PC-9 (cell line): Measurements from ENCODE around the gene SH3RF2. TPM values are rescaled to one million over a fixed set of nuclear protein-coding genes. Genes with fewer than 3 reads are reported as not detected.

Experiments
- BruUV-seq: library from RNA; stranded (reverse); fragments of 400-500 nt; replicated peaks from 2 replicates; lab custom pipeline; 2021; lab: Mats Ljungman, UMichigan
- CTCF ChIA-PET: fragments of 300-600 bp; sonication (Branson Sonifier 250); formaldehyde crosslinking; loops from one replicate; lab custom pipeline; 2022; ENCODE audit warnings: antibody characterized with exemption; lab: Charles Lee
- POLR2A ChIA-PET: fragments of 300-600 bp; sonication (Branson Sonifier 250); formaldehyde crosslinking; loops from one replicate; lab custom pipeline; 2022; ENCODE audit warnings: antibody characterized with exemption; ENCODE audit not compliant: unreplicated experiment; lab: Charles Lee
- DNase-seq, 2 experiments: peaks; one replicate each; pipeline versions ENCODE4 v3.0.0 to v3.0.0-alpha.2; 2015 to 2022; ENCODE audit warnings: mixed read lengths in 1 of 2
- H2AFZ ChIP-seq: fragments of 200-600 bp; sonication (generic); 2 replicates; pipeline ENCODE4 v1.8.1; 2017; ENCODE audit warnings: antibody characterized with exemption
- H3F3A ChIP-seq: fragments of 200-600 bp; sonication (generic); 2 replicates; pipeline ENCODE4 v1.8.1; 2017; ENCODE audit warnings: antibody characterized with exemption, mild to moderate bottlenecking, low read depth; ENCODE audit not compliant: insufficient read depth
- H3K27ac ChIP-seq: fragments of 200-600 bp; sonication (generic); 2 replicates; pipeline ENCODE4 v1.6.1; 2016; ENCODE audit warnings: mixed run types
- H3K27me3 ChIP-seq: fragments of 200-600 bp; sonication (generic); 2 replicates; pipeline ENCODE4 v1.6.1; 2016; ENCODE audit warnings: low read depth, mixed run types; ENCODE audit not compliant: insufficient read depth
- H3K36me3 ChIP-seq: fragments of 200-600 bp; sonication (generic); 2 replicates; pipeline ENCODE4 v1.6.1; 2016; ENCODE audit warnings: low read depth, mixed run types
- H3K4me1 ChIP-seq: fragments of 200-600 bp; sonication (generic); replicated peaks from 2 replicates; pipeline ENCODE4 v1.6.1; 2016; ENCODE audit warnings: mixed run types; ENCODE audit not compliant: insufficient read depth
- H3K4me2 ChIP-seq: fragments of 200-600 bp; sonication (generic); 2 replicates; pipeline ENCODE4 v1.6.1; 2017; ENCODE audit warnings: mixed run types
- H3K4me3 ChIP-seq: fragments of 200-600 bp; sonication (generic); 2 replicates; pipeline ENCODE4 v1.6.1; 2016; ENCODE audit warnings: mixed run types
- H3K79me2 ChIP-seq: fragments of 200-600 bp; sonication (generic); 2 replicates; pipeline ENCODE4 v1.6.1; 2017; ENCODE audit warnings: low read depth, mixed run types
- H3K9me2 ChIP-seq: fragments of 200-600 bp; sonication (generic); 2 replicates; pipeline ENCODE4 v1.8.1; 2017; ENCODE audit warnings: mild to moderate bottlenecking; ENCODE audit not compliant: insufficient read depth
- H3K9me3 ChIP-seq: fragments of 200-600 bp; sonication (generic); 2 replicates; pipeline ENCODE4 v1.8.1; 2016; ENCODE audit warnings: low read depth; ENCODE audit not compliant: insufficient read depth
- H4K20me1 ChIP-seq: fragments of 200-600 bp; sonication (generic); 2 replicates; pipeline ENCODE4 v1.8.1; 2017; ENCODE audit not compliant: insufficient read depth
- EZH2 ChIP-seq: fragments of 200-600 bp; sonication (generic); IDR thresholded peaks from 2 replicates; pipeline ENCODE4 v1.8.0; 2017; ENCODE audit warnings: antibody characterized with exemption, low read depth
- intact Hi-C: fragments of 100-400 bp; cut with micrococcal nuclease; formaldehyde crosslinking; loops from one replicate; pipeline ENCODE4 v1.10.0; 2022; ENCODE audit not compliant: unreplicated experiment
- total RNA-seq: library from RNA; stranded (reverse); gene quantifications from 2 replicates; pipeline ENCODE4 v1.2.3, GENCODE V29; 2021
- TF ChIP-seq, protein P1 (sequence below): fragments of 200-600 bp; sonication (generic); conservative IDR thresholded peaks from 2 replicates; pipeline ENCODE4 v1.6.1; 2017; ENCODE audit warnings: mixed run types, antibody characterized with exemption, mild to moderate bottlenecking, moderate library complexity

The SH3RF2 gene
- total RNA-seq, 1 experiment from 2014 or later = 37.2 TPM

GRCh38 chr5:145898171-145898570, 38.2 kb upstream of the SH3RF2 start:
- H3K79me2 ChIP-seq = no peaks in the 10 kb centered on the region
- no peaks in the 10 kb centered on the region for H3F3A ChIP-seq
- intact Hi-C loops = no loop called here
- no peaks in the 10 kb centered on the region for H3K4me1 ChIP-seq
- peaks cover 4% of the 10 kb centered on the region; the same call in 1 of the 2 replicates for H3K9me3 ChIP-seq
- H3K9me2 ChIP-seq = no peaks in the 10 kb centered on the region
- no peak for TF ChIP-seq EZH2
- TF ChIP-seq, protein P1, sequence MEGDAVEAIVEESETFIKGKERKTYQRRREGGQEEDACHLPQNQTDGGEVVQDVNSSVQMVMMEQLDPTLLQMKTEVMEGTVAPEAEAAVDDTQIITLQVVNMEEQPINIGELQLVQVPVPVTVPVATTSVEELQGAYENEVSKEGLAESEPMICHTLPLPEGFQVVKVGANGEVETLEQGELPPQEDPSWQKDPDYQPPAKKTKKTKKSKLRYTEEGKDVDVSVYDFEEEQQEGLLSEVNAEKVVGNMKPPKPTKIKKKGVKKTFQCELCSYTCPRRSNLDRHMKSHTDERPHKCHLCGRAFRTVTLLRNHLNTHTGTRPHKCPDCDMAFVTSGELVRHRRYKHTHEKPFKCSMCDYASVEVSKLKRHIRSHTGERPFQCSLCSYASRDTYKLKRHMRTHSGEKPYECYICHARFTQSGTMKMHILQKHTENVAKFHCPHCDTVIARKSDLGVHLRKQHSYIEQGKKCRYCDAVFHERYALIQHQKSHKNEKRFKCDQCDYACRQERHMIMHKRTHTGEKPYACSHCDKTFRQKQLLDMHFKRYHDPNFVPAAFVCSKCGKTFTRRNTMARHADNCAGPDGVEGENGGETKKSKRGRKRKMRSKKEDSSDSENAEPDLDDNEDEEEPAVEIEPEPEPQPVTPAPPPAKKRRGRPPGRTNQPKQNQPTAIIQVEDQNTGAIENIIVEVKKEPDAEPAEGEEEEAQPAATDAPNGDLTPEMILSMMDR = no peak
- DNase-seq = no peak
- no TSS peak for BruUV-seq
- H3K27me3 ChIP-seq = no peaks in the 10 kb centered on the region
- no peaks in the 10 kb centered on the region for H4K20me1 ChIP-seq
- H3K36me3 ChIP-seq = no peaks in the 10 kb centered on the region
- ChIA-PET POLR2A (no interaction called here), CTCF (no interaction called here)
- H3K27ac ChIP-seq = no peak overlapping the region
- H2AFZ ChIP-seq = no peak overlapping the region
- no peak overlapping the region for H3K4me2 ChIP-seq
- H3K4me3 ChIP-seq = no peak overlapping the region

- TF ChIP-seq EZH2 = no peak
- TF ChIP-seq, protein P1 = no peak
- no peaks in the 10 kb centered on the region for H3K9me2 ChIP-seq
- H3K4me1 ChIP-seq = no peaks in the 10 kb centered on the region
- no peak overlapping the region for H2AFZ ChIP-seq
- CTCF ChIA-PET = interaction anchor here (0.6 to 1.2 kb wide), 2 partner anchors 14 to 37 kb away, joined by 3 read pairs; no protein-coding TSS in a partner anchor
- no peaks in the 10 kb centered on the region for H4K20me1 ChIP-seq
- no peak overlapping the region for H3K27ac ChIP-seq
- H3K79me2 ChIP-seq = no peaks in the 10 kb centered on the region
- BruUV-seq = no TSS peak
- H3F3A ChIP-seq = no peaks in the 10 kb centered on the region
- H3K4me3 ChIP-seq = no peak overlapping the region
- DNase-seq = no peak
- POLR2A ChIA-PET = no interaction called here
- no peaks in the 10 kb centered on the region for H3K27me3 ChIP-seq
- H3K9me3 ChIP-seq = peaks cover 4% of the 10 kb centered on the region; the same call in 1 of the 2 replicates
- H3K4me2 ChIP-seq = no peak overlapping the region
- intact Hi-C loops = no loop called here
- H3K36me3 ChIP-seq = no peaks in the 10 kb centered on the region
Measured at GRCh38 chr5:145902421-145902820, 34.0 kb upstream of the SH3RF2 start.

- POLR2A ChIA-PET = no interaction called here
- Histone ChIP-seq H4K20me1 (no peaks in the 10 kb centered on the region), H3K9me3 (peaks cover 4% of the 10 kb centered on the region; the same call in 1 of the 2 replicates), H3K27me3 (no peaks in the 10 kb centered on the region), H3K9me2 (no peaks in the 10 kb centered on the region), H3K79me2 (no peaks in the 10 kb centered on the region), H3K27ac (no peak overlapping the region), H2AFZ (no peak overlapping the region), H3K4me1 (no peaks in the 10 kb centered on the region), H3K36me3 (no peaks in the 10 kb centered on the region), H3K4me2 (no peak overlapping the region), H3K4me3 (no peak overlapping the region), H3F3A (no peaks in the 10 kb centered on the region)
- TF ChIP-seq EZH2 = no peak
- TF ChIP-seq, protein P1 = peak; percentile 62
- intact Hi-C loops = no loop called here
- CTCF ChIA-PET = interaction anchor here (0.6 to 1.2 kb wide), 4 partner anchors 15 to 147 kb away, joined by 3 to 4 read pairs (median 3); no protein-coding TSS in a partner anchor
- no peak for DNase-seq
- no TSS peak for BruUV-seq
Measured at GRCh38 chr5:145903113-145903512, 33.3 kb upstream of the SH3RF2 start.
